DOHH2 (cell line): ENCODE results near the gene CNDP1.

ENCODE experiments used
- EZH2phosphoT487 ChIP-seq: fragments of 200-600 bp; sonication (generic); IDR thresholded peaks from 2 replicates; pipeline ENCODE4 v1.6.1; 2017; ENCODE audit warnings: borderline replicate concordance, mild to moderate bottlenecking, antibody characterized with exemption, low read length, moderate library complexity, mixed read lengths
- TF ChIP-seq, protein P1 (sequence below): fragments of 200-600 bp; sonication (generic); IDR thresholded peaks from one replicate; pipeline ENCODE4 v1.5.1; 2014; ENCODE audit warnings: antibody characterized with exemption, mild to moderate bottlenecking, low read depth, low read length; ENCODE audit not compliant: poor library complexity, severe bottlenecking

DNA sequence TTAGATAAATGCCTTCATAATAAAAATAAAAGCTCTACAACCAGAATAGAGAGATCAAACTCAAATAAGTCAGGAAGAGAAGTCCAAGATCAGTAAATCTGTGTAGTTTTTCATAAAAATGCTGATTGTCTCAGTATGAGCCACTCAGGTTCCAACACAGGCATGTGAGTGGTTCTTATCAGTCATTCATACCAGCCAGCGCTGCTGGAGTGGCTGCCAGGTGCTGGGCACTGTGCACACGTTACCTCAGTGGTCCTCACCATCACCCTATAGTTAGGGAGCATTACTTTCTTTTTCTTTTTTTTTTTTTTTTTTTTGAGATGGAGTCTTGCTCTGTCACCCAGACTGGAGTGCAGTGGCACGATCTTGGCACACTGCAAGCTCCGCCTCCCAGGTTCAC, 23.8 kb downstream of the CNDP1 start:
- TF ChIP-seq, protein P1, sequence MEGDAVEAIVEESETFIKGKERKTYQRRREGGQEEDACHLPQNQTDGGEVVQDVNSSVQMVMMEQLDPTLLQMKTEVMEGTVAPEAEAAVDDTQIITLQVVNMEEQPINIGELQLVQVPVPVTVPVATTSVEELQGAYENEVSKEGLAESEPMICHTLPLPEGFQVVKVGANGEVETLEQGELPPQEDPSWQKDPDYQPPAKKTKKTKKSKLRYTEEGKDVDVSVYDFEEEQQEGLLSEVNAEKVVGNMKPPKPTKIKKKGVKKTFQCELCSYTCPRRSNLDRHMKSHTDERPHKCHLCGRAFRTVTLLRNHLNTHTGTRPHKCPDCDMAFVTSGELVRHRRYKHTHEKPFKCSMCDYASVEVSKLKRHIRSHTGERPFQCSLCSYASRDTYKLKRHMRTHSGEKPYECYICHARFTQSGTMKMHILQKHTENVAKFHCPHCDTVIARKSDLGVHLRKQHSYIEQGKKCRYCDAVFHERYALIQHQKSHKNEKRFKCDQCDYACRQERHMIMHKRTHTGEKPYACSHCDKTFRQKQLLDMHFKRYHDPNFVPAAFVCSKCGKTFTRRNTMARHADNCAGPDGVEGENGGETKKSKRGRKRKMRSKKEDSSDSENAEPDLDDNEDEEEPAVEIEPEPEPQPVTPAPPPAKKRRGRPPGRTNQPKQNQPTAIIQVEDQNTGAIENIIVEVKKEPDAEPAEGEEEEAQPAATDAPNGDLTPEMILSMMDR, result no peak
- TF ChIP-seq EZH2phosphoT487, result no peak
